ENCODE data around the gene WDR88. TPM values are rescaled to one million over a fixed set of nuclear protein-coding genes. Genes with fewer than 3 reads are reported as not detected.

Gene WDR88
- total and polyA plus RNA-seq, 2 of the 4 experiments (the other 2 are of a cell fraction): not detected

GRCh38 chr19:33193269-33193864 is 61.5 kb downstream of the WDR88 start:
- Histone ChIP-seq H3K14ac (replicated peaks; ENCODE audit: low read depth, low read length) (no peak overlapping the region), H4K20me1 (ENCODE audit: insufficient read depth, low read length) (peaks cover 8% of the 10 kb centered on the region; the same call in 1 of the 2 replicates), H4K8ac (ENCODE audit: low read depth in 2 of 2, low read length in 2 of 2) (peak overlapping the region in 1 of 2 experiments; percentile 17; a peak in 1 of 4 replicates), H3K4ac (ENCODE audit: low read depth, low read length) (no peak overlapping the region), H3K4me2 (ENCODE audit: low read depth, low read length) (no peak overlapping the region), H2BK5ac (ENCODE audit: low read depth, low read length, poor library complexity, severe bottlenecking) (no peak overlapping the region), H2BK15ac (ENCODE audit: low read depth, low read length) (no peak overlapping the region), H3K56ac (ENCODE audit: extremely low read depth, insufficient read depth, low read length) (no peak overlapping the region), H3K9ac (ENCODE audit: low read depth, low read length) (no peak overlapping the region), H3K27me3 (ENCODE audit: control insufficient read depth, insufficient read depth, low read length) (peaks cover 10% of the 10 kb centered on the region; the same call in 1 of the 2 replicates), H3K4me1 (ENCODE audit: control insufficient read depth, insufficient read depth, low read length) (peaks cover 3% of the 10 kb centered on the region; the same call in 1 of the 2 replicates), H3K27ac (ENCODE audit: insufficient read depth, low read length) (no peak overlapping the region), H2BK20ac (ENCODE audit: low read depth, low read length) (no peak overlapping the region), H3K18ac (ENCODE audit: low read depth, low read length) (no peak overlapping the region), H3K23ac (ENCODE audit: low read depth, low read length) (0 out of 2 replicates have a peak overlapping the region, but pooled peaks have one; percentile 38), H4K91ac (ENCODE audit: insufficient read depth, low read depth, low read length) (no peak overlapping the region), H3K9me3 (ENCODE audit: control insufficient read depth, insufficient read depth, low read length) (no peaks in the 10 kb centered on the region), H3K36me3 (ENCODE audit: control insufficient read depth, insufficient read depth, low read length) (no peaks in the 10 kb centered on the region), H4K5ac (ENCODE audit: low read depth, low read length) (no peak overlapping the region), H2AK5ac (ENCODE audit: low read depth, low read length) (no peak overlapping the region), H3K79me1 (ENCODE audit: low read depth in 1 of 2, low read length in 2 of 2) (peaks cover 0 to 10% of the 10 kb centered on the region in 2 experiments; a peak in 1 of 4 replicates), H3K4me3 (ENCODE audit: insufficient read depth, low read depth, low read length) (no peak overlapping the region), H2BK120ac (ENCODE audit: low read depth, low read length) (no peak overlapping the region), H2AFZ (replicated peaks; ENCODE audit: low read length, poor library complexity) (peak overlapping the region; percentile 85), H3K9me1 (ENCODE audit: insufficient read depth, low read length) (no peaks in the 10 kb centered on the region), H2AK9ac (replicated peaks; ENCODE audit: low read depth, low read length, poor library complexity) (no peak overlapping the region)
- in situ Hi-C loops (cut with MboI; ENCODE audit: low sequenced_read_pairs) (no loop called here), dilution Hi-C loops (cut with HindIII; ENCODE audit: low sequenced_read_pairs, unreplicated experiment) (no loop called here), intact Hi-C loops (cut with micrococcal nuclease) (no loop called here)
- WGBS, 2 experiments (ENCODE audit: extremely low coverage in 2 of 2, insufficient read length in 1 of 2): no CpG with 5 or more reads among the region's 8 CpGs
- ChIA-PET POLR2A (ENCODE audit: unreplicated experiment) (no interaction called here), CTCF (no interaction called here)
- BruUV-seq (replicated peaks): no TSS peak
- TF ChIP-seq USF2 (IDR thresholded peaks at IDR 0.05; ENCODE audit: low read depth, low read length) (no peak), BHLHE40 (IDR thresholded peaks at IDR 0.05; ENCODE audit: low read depth, low read length) (no peak), CTCF (conservative IDR thresholded peaks at IDR 0.05; ENCODE audit: low read depth, low read length) (no peak), NFE2L2 (IDR thresholded peaks at IDR 0.05; ENCODE audit: low read depth, low read length) (no peak), CEBPB (IDR thresholded peaks at IDR 0.05; ENCODE audit: low read depth, low read length) (no peak), CHD1 (IDR thresholded peaks at IDR 0.05; ENCODE audit: low read depth, low read length) (no peak), RFX5 (IDR thresholded peaks at IDR 0.05; ENCODE audit: low read depth, low read length) (no peak), POLR2A (IDR thresholded peaks at IDR 0.05; ENCODE audit: low read depth, low read length) (no peak), SMC3 (IDR thresholded peaks at IDR 0.05; ENCODE audit: low read depth, low read length) (no peak), FOS (IDR thresholded peaks at IDR 0.05; ENCODE audit: low read depth, low read length) (no peak), MXI1 (IDR thresholded peaks at IDR 0.05; ENCODE audit: borderline replicate concordance, low read depth, low read length) (no peak)
- no peak for ATAC-seq (ENCODE audit: low read depth)
- no peak for DNase-seq

All from IMR-90 (cell line).